Measurements from ENCODE around the gene CD84.

- TF ChIP-seq POLR2A (IDR thresholded peaks at IDR 0.05) (no peak), CTCF (IDR thresholded peaks at IDR 0.05) (no peak)
These were observed 56.5 kb downstream of the CD84 start, which contains the start of gene SLAMF6 for GRCh38 chr1:160522622-160523345.

Measured in heart left ventricle (tissue), 13 donors.